Measurements from ENCODE around the gene PTPRF. TPM values are rescaled to one million over a fixed set of nuclear protein-coding genes. Genes with fewer than 3 reads are reported as not detected.
A peak's percentile ranks its signal among the peaks of the same experiment; 100 is the strongest.

PTPRF gene
- total RNA-seq, 1 donor from 2014 or later: 71.1 TPM

DNA sequence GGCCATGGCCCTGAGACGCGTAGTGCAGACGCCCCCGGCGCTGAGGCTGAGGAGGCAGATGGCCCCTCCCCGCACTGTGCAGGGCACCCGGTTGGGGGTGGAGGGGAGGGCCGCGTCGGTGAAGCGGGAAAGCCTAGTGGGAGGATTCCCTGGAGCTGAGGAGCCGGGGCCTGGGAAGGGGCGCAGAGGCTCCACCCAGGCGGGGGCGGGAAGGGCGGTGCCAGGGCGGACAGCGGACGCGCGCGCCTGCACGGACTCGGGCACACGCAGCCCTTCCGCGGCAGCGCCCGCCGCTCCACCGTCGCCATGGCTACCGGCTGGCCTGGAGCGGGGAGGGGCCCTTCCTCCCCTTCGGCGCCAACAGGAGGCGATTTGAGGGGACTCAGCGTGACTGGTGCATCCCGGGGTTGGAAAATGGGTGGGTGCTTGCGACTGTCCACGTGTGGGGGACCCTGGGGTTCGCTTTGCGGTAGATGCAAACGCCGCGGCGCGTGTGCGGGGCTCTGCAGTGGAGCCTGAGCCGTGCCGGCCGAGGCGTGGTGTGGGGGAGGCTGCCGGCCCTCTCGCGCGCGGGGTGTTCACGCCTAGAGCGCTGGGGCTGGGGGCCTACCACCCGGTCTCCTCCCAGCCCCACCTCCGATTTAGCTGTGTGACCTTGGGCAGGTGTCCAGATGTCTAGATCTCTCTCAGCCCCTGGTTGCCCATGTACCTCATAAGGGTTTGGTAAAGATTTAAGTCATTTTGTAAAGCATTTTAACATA is 35.1 kb downstream of the PTPRF start:
- Histone ChIP-seq H3K27ac (no peak overlapping the region), H4K20me1 (ENCODE audit: low read depth) (peaks cover 61% of the 10 kb centered on the region), H3K9me3 (ENCODE audit: low read depth) (no peaks in the 10 kb centered on the region), H3K79me2 (ENCODE audit: low read depth) (no peaks in the 10 kb centered on the region), H3K4me2 (peak overlapping the region; percentile 77), H3K36me3 (no peaks in the 10 kb centered on the region), H3K4me3 (peak overlapping the region; percentile 38), H3K4me1 (peaks cover 28% of the 10 kb centered on the region), H3F3A (ENCODE audit: low read depth) (peaks cover 9% of the 10 kb centered on the region), H3K27me3 (no peaks in the 10 kb centered on the region), H3K9ac (no peak overlapping the region), H2AFZ (replicated peaks) (no peak overlapping the region)
- Mint-ChIP-seq H3K9me3 (no peaks in the 10 kb centered on the region), H3K4me1 (peaks cover 40% of the 10 kb centered on the region), H3K27ac (no peak overlapping the region), H3K36me3 (peaks cover 7% of the 10 kb centered on the region), H3K4me3 (no peak overlapping the region), H3K27me3 (ENCODE audit: insufficient read depth, low read depth) (peaks cover 12% of the 10 kb centered on the region)
- no peak for TF ChIP-seq EZH2phosphoT487 (IDR thresholded peaks at IDR 0.05)
- TF ChIP-seq EZH2 (IDR thresholded peaks at IDR 0.05): no peak
- no peak for TF ChIP-seq CTCF (IDR thresholded peaks at IDR 0.05)
- DNase-seq (ENCODE audit: low spot score): peak; percentile 91

DNA sequence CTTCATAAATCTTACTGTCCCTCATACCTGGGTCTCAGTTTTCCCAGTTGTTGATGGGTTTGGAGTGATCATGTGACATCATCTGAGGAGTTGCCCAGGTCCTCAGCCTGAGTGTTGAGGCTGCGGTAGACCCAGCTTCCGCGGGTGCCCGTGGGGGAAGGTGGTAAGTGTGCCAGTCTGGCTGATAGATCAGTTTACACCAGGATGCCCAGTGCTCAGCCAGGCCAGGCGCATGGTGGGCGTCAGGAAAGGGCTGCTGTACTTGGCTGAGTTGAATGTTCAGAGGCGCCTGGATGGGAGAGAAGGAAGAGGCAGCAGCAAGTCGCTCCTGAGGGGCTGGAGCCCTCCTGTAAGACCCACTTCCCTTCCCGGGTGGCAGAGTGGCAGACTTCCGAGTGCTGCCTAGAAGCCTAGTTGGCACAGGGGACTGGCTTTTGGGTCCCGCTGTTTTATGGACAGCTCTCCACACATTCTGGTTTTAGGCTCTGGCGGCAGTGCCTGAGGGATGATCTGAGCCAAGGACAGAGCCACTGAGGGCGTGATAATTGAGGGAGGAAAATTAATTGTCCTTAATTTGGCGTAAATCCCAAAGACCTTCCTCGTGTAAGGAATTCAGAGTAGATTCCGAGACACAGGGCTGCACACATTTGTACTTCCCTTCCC is 35.8 kb downstream of the PTPRF start:
- Histone ChIP-seq H3K4me3 (no peak overlapping the region), H4K20me1 (ENCODE audit: low read depth) (peaks cover 67% of the 10 kb centered on the region), H2AFZ (replicated peaks) (no peak overlapping the region), H3K9ac (no peak overlapping the region), H3K79me2 (ENCODE audit: low read depth) (no peaks in the 10 kb centered on the region), H3K4me2 (peak overlapping the region; percentile 77), H3K4me1 (peaks cover 28% of the 10 kb centered on the region), H3K36me3 (no peaks in the 10 kb centered on the region), H3F3A (ENCODE audit: low read depth) (peaks cover 9% of the 10 kb centered on the region), H3K27me3 (no peaks in the 10 kb centered on the region), H3K9me3 (ENCODE audit: low read depth) (no peaks in the 10 kb centered on the region), H3K27ac (no peak overlapping the region)
- Mint-ChIP-seq H3K4me3 (no peak overlapping the region), H3K27ac (no peak overlapping the region), H3K9me3 (no peaks in the 10 kb centered on the region), H3K36me3 (peaks cover 14% of the 10 kb centered on the region), H3K4me1 (peaks cover 47% of the 10 kb centered on the region), H3K27me3 (ENCODE audit: insufficient read depth, low read depth) (peaks cover 15% of the 10 kb centered on the region)
- no peak for DNase-seq (ENCODE audit: low spot score)
- no peak for TF ChIP-seq EZH2phosphoT487 (IDR thresholded peaks at IDR 0.05)

GRCh38 chr1:43569175-43569574 is 38.5 kb downstream of the PTPRF start:
- peaks cover 76% of the 10 kb centered on the region for H4K20me1 ChIP-seq (ENCODE audit: low read depth)
- Mint-ChIP-seq H3K27me3 (ENCODE audit: insufficient read depth, low read depth) (peaks cover 15% of the 10 kb centered on the region), H3K9me3 (no peaks in the 10 kb centered on the region), H3K27ac (no peak overlapping the region), H3K4me3 (no peak overlapping the region), H3K36me3 (peaks cover 25% of the 10 kb centered on the region), H3K4me1 (peaks cover 56% of the 10 kb centered on the region)
- peaks cover 36% of the 10 kb centered on the region for H3K4me1 ChIP-seq
- H2AFZ ChIP-seq (replicated peaks): no peak overlapping the region
- H3K79me2 ChIP-seq (ENCODE audit: low read depth): no peaks in the 10 kb centered on the region
- H3K9ac ChIP-seq: no peak overlapping the region
- no peak overlapping the region for H3K4me2 ChIP-seq
- H3K27me3 ChIP-seq: no peaks in the 10 kb centered on the region
- no peak overlapping the region for H3K4me3 ChIP-seq
- H3K36me3 ChIP-seq: no peaks in the 10 kb centered on the region
- DNase-seq (ENCODE audit: low spot score): no peak
- H3F3A ChIP-seq (ENCODE audit: low read depth): peaks cover 22% of the 10 kb centered on the region
- no peak overlapping the region for H3K27ac ChIP-seq
- TF ChIP-seq EZH2phosphoT487 (IDR thresholded peaks at IDR 0.05) (no peak), EZH2 (IDR thresholded peaks at IDR 0.05) (no peak), CTCF (IDR thresholded peaks at IDR 0.05) (no peak)
- no peaks in the 10 kb centered on the region for H3K9me3 ChIP-seq (ENCODE audit: low read depth)

- H3K4me1 ChIP-seq: peaks cover 33% of the 10 kb centered on the region
- no peak overlapping the region for H3K27ac Mint-ChIP-seq
- DNase-seq (ENCODE audit: low spot score): no peak
- peaks cover 14% of the 10 kb centered on the region for H3F3A ChIP-seq (ENCODE audit: low read depth)
- H3K27me3 Mint-ChIP-seq (ENCODE audit: insufficient read depth, low read depth): peaks cover 12% of the 10 kb centered on the region
- no peaks in the 10 kb centered on the region for H3K36me3 ChIP-seq
- no peak overlapping the region for H3K27ac ChIP-seq
- peaks cover 28% of the 10 kb centered on the region for H3K36me3 Mint-ChIP-seq
- no peak overlapping the region for H3K4me3 Mint-ChIP-seq
- peaks cover 49% of the 10 kb centered on the region for H3K4me1 Mint-ChIP-seq
- H3K4me2 ChIP-seq: no peak overlapping the region
- no peak overlapping the region for H3K9ac ChIP-seq
- H3K9me3 ChIP-seq (ENCODE audit: low read depth): no peaks in the 10 kb centered on the region
- H3K27me3 ChIP-seq: no peaks in the 10 kb centered on the region
- H3K9me3 Mint-ChIP-seq: no peaks in the 10 kb centered on the region
- H2AFZ ChIP-seq (replicated peaks): no peak overlapping the region
- TF ChIP-seq EZH2 (IDR thresholded peaks at IDR 0.05): no peak
- TF ChIP-seq CTCF (IDR thresholded peaks at IDR 0.05): no peak
- no peak for TF ChIP-seq EZH2phosphoT487 (IDR thresholded peaks at IDR 0.05)
- peaks cover 74% of the 10 kb centered on the region for H4K20me1 ChIP-seq (ENCODE audit: low read depth)
- no peaks in the 10 kb centered on the region for H3K79me2 ChIP-seq (ENCODE audit: low read depth)
- H3K4me3 ChIP-seq: no peak overlapping the region
These were observed 39.6 kb downstream of the PTPRF start for GRCh38 chr1:43570277-43570676.
